Keratinocyte (primary cell): ENCODE data around the gene SC5D. TPM values are rescaled to one million over a fixed set of nuclear protein-coding genes. Genes with fewer than 3 reads are reported as not detected.

ENCODE experiments used
- DNase-seq: peaks from one replicate; pipeline ENCODE4 v3.0.0-alpha.2; 2011; ENCODE audit warnings: low read depth, missing footprints, low spot score
- FAIRE-seq: peaks from 2 replicates; lab custom pipeline; 2011; peaks lifted over from hg19 to GRCh38; lab: Jason Lieb, UNC
- H2AFZ ChIP-seq: 2 replicates; pipeline ENCODE4 v1.6.0; 2012; ENCODE audit warnings: low read length, control low read depth, inconsistent platforms; ENCODE audit not compliant: control insufficient read depth
- H3K27ac ChIP-seq: 2 replicates; pipeline ENCODE4 v1.5.1; 2011; ENCODE audit warnings: low read length; ENCODE audit not compliant: control insufficient read depth, insufficient read depth
- H3K27me3 ChIP-seq: 3 replicates; pipeline ENCODE4 v1.6.0; 2011; ENCODE audit warnings: low read length; ENCODE audit not compliant: control insufficient read depth, insufficient read depth; ENCODE audit errors: extremely low read depth
- H3K36me3 ChIP-seq, 2 experiments: 2 replicates in 1 of 2; 3 replicates in 1 of 2; pipeline ENCODE4 v1.5.1; 2011; ENCODE audit warnings: low read length in 2 of 2, mild to moderate bottlenecking in 1 of 2; ENCODE audit not compliant: control insufficient read depth in 2 of 2, insufficient read depth in 2 of 2; ENCODE audit errors: extremely low read depth in 1 of 2
- H3K4me1 ChIP-seq: 3 replicates; pipeline ENCODE4 v1.5.1; 2011; ENCODE audit warnings: low read length; ENCODE audit not compliant: control insufficient read depth, insufficient read depth; ENCODE audit errors: extremely low read depth
- H3K4me2 ChIP-seq: 3 replicates; pipeline ENCODE4 v1.6.0; 2011; ENCODE audit warnings: low read depth, low read length; ENCODE audit not compliant: control insufficient read depth, insufficient read depth; ENCODE audit errors: extremely low read depth
- H3K4me3 ChIP-seq, 3 experiments: fragments of 200-600 bp in 1 of 3; sonication (generic) in 1 of 3; 2 replicates in 2 of 3; 3 replicates in 1 of 3; pipeline ENCODE4 v1.5.1; 2011 to 2016; ENCODE audit warnings: low read length in 3 of 3, mild to moderate bottlenecking in 3 of 3, control low read depth in 2 of 3, inconsistent platforms in 1 of 3, low read depth in 1 of 3, mixed read lengths in 1 of 3, mixed run types in 1 of 3, moderate library complexity in 1 of 3; ENCODE audit not compliant: control insufficient read depth in 2 of 3, insufficient read depth in 2 of 3; ENCODE audit errors: extremely low read depth in 1 of 3
- H3K79me2 ChIP-seq: 2 replicates; pipeline ENCODE4 v1.6.0; 2012; ENCODE audit warnings: low read length; ENCODE audit not compliant: control insufficient read depth, insufficient read depth
- H3K9ac ChIP-seq: 3 replicates; pipeline ENCODE4 v1.6.0; 2011; ENCODE audit warnings: low read length; ENCODE audit not compliant: control insufficient read depth, insufficient read depth; ENCODE audit errors: extremely low read depth
- H3K9me1 ChIP-seq: 3 replicates; pipeline ENCODE4 v1.6.0; 2011; ENCODE audit warnings: low read length; ENCODE audit not compliant: control insufficient read depth, insufficient read depth; ENCODE audit errors: extremely low read depth
- H3K9me3 ChIP-seq: 2 replicates; pipeline ENCODE4 v1.5.1; 2012; ENCODE audit warnings: low read depth, low read length; ENCODE audit not compliant: control insufficient read depth
- H4K20me1 ChIP-seq: 3 replicates; pipeline ENCODE4 v1.6.0; 2011; ENCODE audit warnings: low read length; ENCODE audit not compliant: control insufficient read depth, insufficient read depth; ENCODE audit errors: extremely low read depth
- EZH2 ChIP-seq: IDR thresholded peaks from one replicate; pipeline ENCODE4 v1.6.1; 2012; ENCODE audit warnings: inconsistent platforms, mild to moderate bottlenecking, low read length, moderate library complexity
- dilution Hi-C: fragments of 300-500 bp; cut with MboI; formaldehyde crosslinking; loops from one replicate; pipeline ENCODE4 v1.7.0; 2020; ENCODE audit warnings: low sequenced_read_pairs; ENCODE audit not compliant: extremely low pct_ligation_motif_present
- polyA plus RNA-seq, 5 experiments: library from polyadenylated mRNA; depleted of rRNA in 3 of 5; stranded (reverse) in 3 of 5; stranded (forward) in 1 of 5; unstranded in 1 of 5; fragments of >200 nt; gene quantifications; 1 replicate in 1 of 5; 2 replicates in 3 of 5; 3 replicates in 1 of 5; pipeline versions ENCODE4 v1.2.1 to v1.2.3, GENCODE V29; 2011 to 2012; ENCODE audit warnings: missing spikeins in 2 of 5, low read depth in 1 of 5, low replicate concordance in 1 of 5
- TF ChIP-seq, protein P1 (sequence below), 3 experiments: IDR thresholded peaks in 1 of 3; conservative IDR thresholded peaks in 1 of 3; optimal IDR thresholded peaks in 1 of 3; 2 replicates in 2 of 3; 3 replicates in 1 of 3; pipeline versions ENCODE3 to v1.5.1; 2011; ENCODE audit warnings: low read length in 3 of 3, mild to moderate bottlenecking in 3 of 3, moderate library complexity in 2 of 3, control low read depth in 1 of 3, inconsistent platforms in 1 of 3; ENCODE audit not compliant: insufficient read depth in 2 of 3; ENCODE audit errors: extremely low read depth in 1 of 3

SC5D gene
- polyA plus RNA-seq, 1 donor (not counting 4 experiments of a cell fraction or from before 2014, with no cell fraction given): 273 TPM

DNA sequence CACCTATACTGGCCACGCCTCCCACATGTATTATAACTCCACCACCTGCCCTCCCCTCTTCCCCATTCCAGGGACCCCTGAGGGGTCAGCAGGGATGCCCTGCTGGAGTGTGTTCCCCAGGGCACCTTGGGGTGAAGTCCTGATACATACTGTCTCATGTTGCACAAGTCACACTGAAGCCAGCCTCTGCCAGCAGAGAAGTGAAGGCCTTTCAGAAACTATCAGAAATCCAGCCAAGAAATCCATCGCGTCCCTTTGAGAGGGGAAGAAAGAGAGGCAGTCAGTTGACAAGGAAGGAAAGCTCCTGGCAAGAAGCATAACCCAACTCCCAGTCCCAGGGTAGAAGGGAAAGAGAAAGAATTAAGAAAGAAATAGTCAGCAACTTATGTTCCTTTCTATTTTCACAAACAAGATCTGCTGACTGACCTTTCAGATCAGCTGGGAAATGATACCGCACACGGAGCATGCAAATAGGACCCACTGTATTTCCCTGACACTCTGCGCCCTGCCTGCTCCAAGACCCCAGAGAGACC is 45.2 kb downstream of the SC5D start:
- TF ChIP-seq, protein P1, sequence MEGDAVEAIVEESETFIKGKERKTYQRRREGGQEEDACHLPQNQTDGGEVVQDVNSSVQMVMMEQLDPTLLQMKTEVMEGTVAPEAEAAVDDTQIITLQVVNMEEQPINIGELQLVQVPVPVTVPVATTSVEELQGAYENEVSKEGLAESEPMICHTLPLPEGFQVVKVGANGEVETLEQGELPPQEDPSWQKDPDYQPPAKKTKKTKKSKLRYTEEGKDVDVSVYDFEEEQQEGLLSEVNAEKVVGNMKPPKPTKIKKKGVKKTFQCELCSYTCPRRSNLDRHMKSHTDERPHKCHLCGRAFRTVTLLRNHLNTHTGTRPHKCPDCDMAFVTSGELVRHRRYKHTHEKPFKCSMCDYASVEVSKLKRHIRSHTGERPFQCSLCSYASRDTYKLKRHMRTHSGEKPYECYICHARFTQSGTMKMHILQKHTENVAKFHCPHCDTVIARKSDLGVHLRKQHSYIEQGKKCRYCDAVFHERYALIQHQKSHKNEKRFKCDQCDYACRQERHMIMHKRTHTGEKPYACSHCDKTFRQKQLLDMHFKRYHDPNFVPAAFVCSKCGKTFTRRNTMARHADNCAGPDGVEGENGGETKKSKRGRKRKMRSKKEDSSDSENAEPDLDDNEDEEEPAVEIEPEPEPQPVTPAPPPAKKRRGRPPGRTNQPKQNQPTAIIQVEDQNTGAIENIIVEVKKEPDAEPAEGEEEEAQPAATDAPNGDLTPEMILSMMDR (optimal IDR thresholded peaks at IDR 0.05 in 1 of 3, IDR thresholded peaks at IDR 0.05 in 1 of 3, conservative IDR thresholded peaks at IDR 0.05 in 1 of 3; ENCODE audit: extremely low read depth in 1 of 3, insufficient read depth in 2 of 3, low read length in 3 of 3): no peak
- TF ChIP-seq EZH2: no peak
- FAIRE-seq: no peak
- Histone ChIP-seq H3K4me2 (no peak overlapping the region), H3K4me3 (no peak overlapping the region), H3K9me3 (no peaks in the 10 kb centered on the region), H3K27me3 (peaks cover 29% of the 10 kb centered on the region), H4K20me1 (no peaks in the 10 kb centered on the region), H3K27ac (no peak overlapping the region), H3K9me1 (no peaks in the 10 kb centered on the region), H3K36me3 (no peaks in the 10 kb centered on the region), H3K79me2 (no peaks in the 10 kb centered on the region), H3K4me1 (no peaks in the 10 kb centered on the region), H2AFZ (no peak overlapping the region), H3K9ac (no peak overlapping the region)
- no peak for DNase-seq
- dilution Hi-C loops: no loop called here

DNA sequence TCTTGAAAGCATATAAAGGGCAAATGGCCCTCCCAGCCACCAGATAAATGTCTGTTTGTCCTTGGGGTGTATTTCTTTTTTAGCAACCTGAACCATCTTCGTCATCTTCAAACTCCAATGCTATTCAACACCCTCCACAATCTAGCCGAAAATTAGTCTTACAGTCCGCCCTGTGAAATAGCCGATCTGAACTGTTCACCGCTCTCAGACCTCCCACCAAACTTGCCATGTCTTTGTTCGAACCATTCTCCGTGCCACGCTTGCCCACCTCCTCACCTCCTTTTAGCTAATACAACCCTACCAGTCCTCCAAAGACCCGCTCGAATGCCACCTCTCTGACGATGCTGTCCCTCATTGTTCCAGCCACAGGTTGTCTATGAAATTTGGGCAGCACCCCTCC is 46.0 kb downstream of the SC5D start:
- Histone ChIP-seq H4K20me1 (no peaks in the 10 kb centered on the region), H3K9me3 (no peaks in the 10 kb centered on the region), H3K4me3 (no peak overlapping the region), H3K79me2 (no peaks in the 10 kb centered on the region), H3K27me3 (peaks cover 27% of the 10 kb centered on the region), H3K36me3 (no peaks in the 10 kb centered on the region), H2AFZ (no peak overlapping the region), H3K4me1 (no peaks in the 10 kb centered on the region), H3K9me1 (no peaks in the 10 kb centered on the region), H3K27ac (no peak overlapping the region), H3K4me2 (no peak overlapping the region), H3K9ac (no peak overlapping the region)
- TF ChIP-seq, protein P1 (optimal IDR thresholded peaks at IDR 0.05 in 1 of 3, IDR thresholded peaks at IDR 0.05 in 1 of 3, conservative IDR thresholded peaks at IDR 0.05 in 1 of 3; ENCODE audit: extremely low read depth in 1 of 3, insufficient read depth in 2 of 3, low read length in 3 of 3): no peak
- TF ChIP-seq EZH2: no peak
- FAIRE-seq: no peak
- DNase-seq: no peak
- dilution Hi-C loops: no loop called here
